Activated effector memory CD4-positive, alpha-beta T cell treated with anti-CD3 and anti-CD28 coated beads, Interleukin-2, amount 50 U/mL, for 16 hours (primary cell): ENCODE measurements around the gene ANO7.
A peak's percentile ranks its signal among the peaks of the same experiment; 100 is the strongest.
"Not testable (repeated sequence)": the region's sequence is repeated elsewhere in the genome, so short reads cannot be mapped to it uniquely, and the experiment has no call there.

ENCODE experiments used
- DNase-seq: peaks from one replicate; pipeline ENCODE4 v3.0.0-alpha.2; 2020

The ANO7 gene

DNA sequence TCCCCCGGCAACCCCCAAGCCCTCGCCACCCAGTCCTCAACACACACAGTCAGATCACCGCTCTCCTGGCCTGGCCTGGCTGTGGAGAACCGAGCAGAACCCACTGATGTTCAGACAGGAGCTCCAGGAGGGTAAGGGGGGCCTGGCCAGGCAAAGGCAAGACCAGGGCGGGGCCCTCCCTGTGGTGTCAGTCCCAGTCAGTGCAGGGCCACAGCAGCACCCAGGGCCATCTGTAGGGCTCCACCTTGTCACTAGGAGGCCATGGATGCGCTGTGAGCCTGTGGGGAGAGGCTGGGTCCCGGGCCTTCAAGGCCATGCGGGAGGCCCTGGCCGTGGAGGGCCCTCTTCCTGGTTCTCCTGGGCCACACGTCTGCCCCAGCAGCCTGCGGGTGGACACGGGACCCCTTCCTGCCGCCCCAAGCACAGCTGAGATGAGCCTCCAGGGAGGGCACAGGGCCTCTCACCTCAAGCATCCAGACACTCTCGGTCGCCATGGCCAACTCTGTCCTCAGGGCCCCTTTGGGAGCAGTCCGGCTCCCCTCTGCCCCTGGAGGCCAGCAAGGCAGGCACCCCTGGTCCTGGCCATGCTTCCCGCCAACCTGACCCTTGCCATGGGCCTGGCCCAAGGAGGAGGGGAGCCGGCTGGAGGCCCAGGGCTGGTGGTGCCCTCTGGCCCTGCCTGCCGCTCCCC, 2.0 kb downstream of the ANO7 start:
- DNase-seq, result no peak

DNA sequence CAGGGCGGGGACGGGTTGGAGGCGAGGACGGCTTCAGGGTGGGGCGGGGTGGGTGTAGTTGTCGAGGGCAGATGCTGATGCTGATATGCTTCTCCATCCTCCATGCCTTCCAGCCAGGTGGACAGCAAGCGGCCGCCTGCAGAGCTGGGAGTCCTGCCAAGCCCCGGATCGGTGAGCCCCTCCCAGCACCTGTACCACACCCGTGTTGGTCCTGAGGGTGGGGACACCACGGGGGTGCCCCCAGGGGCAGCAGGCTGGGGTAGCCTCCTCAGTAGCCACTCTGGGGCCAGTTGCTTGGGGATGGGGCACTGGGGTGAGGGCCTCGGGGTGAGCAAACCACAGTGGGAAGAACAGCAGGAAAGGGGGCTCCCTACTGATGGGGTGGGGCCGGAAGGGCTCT, 2.6 kb downstream of the ANO7 start:
- no peak for DNase-seq

DNA sequence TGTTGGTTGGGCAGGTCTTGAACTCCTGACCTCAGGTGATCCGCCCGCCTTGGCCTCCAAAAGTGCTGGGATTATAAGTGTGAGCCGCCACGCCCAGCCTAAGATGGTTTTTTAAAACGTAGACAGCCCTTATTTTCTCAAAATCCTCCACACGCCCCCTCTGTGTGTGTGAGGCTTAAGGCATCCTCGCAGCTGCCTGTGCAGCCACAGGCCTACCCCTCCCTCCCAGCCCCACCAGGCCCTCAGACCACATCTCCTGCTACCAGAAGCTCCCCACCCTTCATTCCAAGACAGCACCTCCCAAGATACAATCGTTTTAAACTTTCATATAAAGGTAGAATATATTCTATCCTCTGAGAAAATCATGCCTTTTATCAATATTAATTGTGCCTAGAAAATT, 4.8 kb downstream of the ANO7 start:
- no peak for DNase-seq

DNA sequence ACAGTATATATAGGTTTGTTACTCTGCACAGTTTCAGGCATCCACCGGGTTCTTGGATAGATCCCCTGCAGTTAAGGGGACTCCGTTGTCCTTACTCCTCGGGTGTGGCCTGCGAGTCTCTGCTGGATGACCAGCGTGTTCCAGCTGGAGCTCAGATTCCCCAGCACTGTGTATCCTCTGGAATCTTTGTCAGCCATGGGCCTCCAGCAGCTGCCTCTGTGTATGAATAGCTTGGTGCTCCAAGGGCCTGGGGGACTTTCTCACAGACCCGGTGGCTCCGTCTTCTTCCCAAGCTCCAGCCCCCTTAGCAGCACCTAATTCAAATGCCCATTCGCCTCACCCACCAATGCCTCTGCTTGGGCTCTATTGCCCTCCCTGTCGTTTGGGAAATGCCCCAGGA, 6.3 kb downstream of the ANO7 start:
- DNase-seq, result no peak

DNA sequence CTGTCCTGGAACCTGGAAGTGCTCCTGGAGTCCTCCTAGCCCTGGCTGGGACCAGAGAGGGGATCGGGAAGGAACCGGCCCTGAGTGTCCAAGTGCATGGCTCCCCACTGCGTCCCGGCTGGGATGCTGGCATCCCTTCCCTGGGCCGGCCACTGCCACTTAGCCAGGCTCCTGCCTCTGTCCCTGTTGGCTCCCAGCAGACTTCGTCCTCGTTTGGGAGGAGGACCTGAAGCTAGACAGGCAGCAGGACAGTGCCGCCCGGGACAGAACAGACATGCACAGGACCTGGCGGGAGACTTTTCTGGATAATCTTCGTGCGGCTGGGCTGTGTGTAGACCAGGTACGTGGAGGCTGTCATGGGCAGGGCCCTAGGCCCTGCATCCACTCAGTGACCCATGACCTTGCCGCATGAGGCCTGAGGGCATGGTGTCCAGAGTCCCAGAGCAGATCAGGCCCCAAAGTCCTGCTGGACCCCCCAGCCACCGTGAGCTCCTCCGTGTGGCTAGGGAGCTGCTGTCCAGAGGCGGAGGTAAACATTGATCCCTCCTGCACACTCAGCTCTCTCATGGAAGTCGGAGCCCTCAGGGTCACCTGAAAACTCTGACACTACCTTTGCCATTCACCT, 7.1 kb downstream of the ANO7 start:
- DNase-seq, result peak; percentile 44

DNA sequence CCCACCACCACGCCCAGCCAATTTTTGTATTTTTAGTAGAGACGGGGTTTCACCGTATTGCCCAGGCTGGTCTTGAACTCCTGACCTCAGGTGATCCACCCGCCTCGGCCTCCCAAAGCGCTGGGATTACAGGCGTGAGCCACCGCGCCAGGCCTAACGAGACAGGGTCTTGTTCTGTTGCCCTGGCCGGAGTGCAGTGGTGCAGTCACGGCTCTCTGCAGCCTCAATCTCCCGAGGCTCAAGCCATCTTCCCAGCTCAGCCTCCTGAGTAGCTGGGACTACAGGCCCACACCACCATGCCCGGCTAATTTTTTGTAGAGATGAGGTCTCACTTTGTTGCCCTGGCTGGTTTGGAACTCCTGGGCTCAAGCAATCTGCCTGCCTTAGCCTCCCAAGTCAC, 8.8 kb downstream of the ANO7 start:
- DNase-seq, result not testable (repeated sequence)

DNA sequence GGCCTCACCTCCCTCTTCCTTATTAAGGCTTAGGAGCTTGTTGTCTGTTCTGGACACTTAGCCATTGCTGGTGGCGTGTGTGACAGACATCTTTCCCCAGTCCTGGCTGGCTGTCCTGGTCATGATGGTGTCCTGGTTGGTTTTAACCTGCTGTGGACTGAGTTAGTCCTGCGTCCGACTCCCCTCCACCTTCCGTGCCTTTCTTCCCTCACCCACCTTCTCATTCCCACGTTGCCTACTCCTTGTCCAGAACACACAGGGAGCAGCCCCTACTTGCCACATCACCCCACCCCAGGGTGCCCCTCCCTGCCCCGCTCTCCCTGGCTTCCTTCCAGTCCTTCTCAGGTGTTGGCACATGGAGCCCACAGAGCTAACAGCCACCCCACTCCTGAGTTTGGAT, 9.5 kb downstream of the ANO7 start:
- DNase-seq, result no peak

DNA sequence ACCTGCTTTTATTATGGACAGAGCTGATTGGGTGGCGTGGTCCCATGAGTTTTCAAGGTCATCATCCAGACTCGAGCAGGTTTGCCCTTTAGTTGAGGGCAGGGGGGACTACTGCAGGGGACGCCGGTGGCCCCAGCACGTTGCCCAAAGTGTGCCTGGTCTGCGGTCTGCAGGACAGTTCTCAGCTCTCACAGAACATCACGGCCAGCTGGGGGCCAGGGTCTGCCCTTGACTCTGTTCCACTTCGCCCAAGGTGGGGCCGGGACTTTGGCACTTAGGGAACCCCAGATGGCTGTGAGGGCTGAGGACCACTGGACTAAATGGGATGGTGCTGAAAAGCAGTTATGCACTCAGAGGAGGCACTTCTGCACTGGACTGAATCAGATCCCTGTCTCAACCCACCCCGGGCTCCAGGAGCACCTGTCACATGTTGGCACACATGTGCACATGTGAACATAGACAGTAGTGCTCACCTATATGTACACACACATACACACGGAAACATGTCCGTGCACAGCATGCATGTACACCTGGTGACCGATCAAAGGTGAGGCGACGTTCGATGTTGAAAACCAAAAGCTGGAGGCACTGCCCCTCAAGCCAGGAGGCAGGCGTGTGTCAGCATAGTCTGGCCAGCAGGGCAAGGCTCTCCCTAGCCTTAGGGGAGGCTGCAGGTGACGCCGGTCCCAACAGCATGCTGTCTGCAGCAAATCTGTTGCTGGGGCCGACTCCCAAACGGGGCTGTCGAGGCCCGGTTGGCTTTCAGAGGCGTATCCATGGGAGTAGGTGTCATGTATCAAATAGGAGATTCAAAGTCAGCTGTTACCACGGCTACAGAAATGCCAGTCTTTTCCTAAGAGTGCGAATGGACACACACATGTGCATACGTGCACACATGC, 10.2 kb downstream of the ANO7 start:
- DNase-seq, result no peak

DNA sequence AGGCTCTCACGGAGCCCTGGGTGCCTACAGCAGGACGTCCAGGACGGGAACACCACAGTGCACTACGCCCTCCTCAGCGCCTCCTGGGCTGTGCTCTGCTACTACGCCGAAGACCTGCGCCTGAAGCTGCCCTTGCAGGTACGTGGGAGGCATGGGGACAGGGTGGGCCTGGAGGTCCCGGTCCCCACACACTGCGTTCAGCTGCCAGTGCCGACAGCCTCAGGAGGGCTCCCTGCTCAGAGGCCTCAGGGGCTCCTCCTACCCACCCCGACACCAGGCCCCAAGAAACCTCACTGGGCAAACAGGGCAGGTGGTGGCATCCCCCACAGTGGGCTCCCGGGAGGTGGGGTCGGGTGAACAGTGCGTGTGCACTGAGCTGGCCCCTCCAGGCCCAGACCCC, 10.8 kb downstream of the ANO7 start:
- DNase-seq, result no peak

DNA sequence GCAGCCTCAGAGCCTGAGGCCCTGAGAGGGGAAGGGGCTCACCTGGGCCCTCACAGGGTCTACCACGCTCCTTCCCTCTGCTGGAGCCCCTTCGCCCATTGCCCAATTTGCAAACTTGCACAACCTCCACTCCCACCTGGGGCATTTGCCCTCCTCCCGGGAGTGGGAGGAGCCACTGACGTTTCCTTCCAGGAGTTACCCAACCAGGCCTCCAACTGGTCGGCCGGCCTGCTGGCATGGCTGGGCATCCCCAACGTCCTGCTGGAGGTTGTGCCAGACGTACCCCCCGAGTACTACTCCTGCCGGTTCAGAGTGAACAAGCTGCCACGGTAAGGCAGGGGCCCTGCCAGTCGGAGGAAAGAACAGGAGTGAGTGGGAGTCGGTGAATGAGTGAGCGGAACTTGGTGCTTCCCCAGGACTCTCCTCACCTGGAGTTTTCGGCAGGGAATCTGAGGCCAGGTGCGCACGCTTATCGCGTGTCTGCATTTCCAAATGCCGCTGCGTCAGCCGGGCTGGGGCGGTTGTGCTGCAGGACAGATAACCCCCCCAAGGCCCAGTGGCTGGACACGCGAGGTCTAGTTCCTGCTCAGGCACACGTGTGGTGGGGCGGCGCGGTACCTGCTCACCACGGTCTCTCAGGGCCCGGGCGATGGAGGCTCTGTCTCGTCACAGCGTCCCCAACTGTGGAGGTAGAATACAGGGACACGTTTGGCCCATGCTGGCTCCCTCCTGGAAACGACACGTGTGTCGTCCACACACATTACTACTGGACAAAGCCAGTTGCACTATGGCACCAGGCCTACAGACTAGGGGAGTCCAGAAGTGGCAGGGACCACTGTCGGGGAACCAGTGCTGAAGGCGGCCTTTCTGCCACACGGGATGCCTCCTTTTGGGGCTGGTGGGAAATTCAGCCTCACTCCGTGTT, 11.7 kb downstream of the ANO7 start:
- DNase-seq, result no peak

DNA sequence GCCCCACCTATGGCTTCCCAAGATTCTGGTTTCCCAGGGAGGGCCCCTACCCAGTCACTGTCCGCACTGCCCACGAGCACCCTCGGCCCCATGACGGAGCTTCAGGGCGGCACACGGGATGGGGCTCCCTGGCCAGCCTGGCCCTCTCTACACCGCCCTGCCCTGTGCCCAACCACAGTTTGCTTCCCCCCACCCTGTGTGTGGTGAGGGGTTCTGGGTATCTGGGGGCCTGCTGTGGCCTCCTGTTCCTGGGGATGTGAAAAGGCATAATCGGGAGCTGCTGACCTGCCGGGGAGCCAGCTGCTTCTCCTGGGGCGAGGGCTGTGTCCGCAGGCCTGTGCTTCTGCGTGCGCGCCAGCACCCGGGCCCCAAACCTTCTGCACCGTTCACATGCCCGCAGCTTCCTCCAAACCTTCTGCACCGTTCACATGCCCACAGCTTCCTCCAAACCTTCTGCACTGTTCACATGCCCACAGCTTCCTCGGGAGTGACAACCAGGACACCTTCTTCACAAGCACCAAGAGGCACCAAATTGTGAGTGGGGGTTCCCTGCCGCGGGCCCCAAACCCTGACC, 12.4 kb downstream of the ANO7 start:
- DNase-seq, result no peak

DNA sequence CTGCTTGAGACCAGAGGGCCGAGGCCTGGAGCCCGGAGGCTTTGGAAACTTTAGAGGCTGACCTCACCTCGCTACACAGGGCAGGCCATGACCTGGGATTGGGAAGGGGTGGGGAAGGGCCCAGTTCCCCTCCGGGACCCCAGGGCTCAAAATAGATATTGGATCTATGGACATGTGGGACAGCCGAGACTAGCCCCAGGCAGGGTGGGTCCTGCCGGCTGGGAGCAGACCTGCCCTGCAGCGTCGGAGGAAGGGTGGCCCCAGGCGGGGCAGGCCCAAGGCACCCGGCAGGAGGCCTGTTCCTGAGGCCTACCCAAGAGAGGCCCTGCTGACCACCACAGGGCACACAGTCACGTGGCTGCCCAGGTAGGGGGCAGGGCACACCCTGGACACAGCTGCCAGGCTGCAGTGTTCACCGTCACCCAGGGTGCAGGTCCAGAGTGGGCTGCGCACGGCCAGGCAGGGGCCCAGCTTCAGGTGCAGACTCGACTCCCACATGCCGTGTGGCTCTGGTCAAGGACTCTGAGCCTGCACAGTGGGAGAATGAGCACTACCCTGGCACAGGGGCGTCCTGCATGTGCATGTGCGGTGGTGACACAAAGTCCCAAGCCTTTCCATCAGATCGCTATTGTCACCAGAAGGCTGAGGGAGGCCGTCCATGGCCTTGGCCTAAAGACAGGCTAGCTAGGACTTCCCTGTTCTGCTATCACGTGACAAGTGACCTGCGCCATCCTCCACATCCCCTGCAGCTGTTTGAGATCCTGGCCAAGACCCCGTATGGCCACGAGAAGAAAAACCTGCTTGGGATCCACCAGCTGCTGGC, 13.2 kb downstream of the ANO7 start:
- DNase-seq, result no peak

DNA sequence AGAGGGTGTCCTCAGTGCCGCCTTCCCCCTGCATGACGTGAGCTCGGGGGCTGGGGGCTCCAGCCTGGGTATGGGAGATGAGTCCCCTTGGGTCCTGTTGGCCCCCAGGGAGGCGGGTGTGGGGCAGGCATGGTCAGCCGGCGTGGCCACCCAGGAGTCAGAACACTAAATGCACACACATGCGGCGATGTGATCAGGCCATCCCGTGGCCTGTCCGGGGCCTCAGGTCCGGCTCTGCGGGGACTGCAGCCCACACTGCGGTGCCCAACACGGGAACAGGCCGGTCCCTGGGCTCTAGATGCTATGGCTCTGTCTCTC, 13.8 kb downstream of the ANO7 start:
- no peak for DNase-seq

DNA sequence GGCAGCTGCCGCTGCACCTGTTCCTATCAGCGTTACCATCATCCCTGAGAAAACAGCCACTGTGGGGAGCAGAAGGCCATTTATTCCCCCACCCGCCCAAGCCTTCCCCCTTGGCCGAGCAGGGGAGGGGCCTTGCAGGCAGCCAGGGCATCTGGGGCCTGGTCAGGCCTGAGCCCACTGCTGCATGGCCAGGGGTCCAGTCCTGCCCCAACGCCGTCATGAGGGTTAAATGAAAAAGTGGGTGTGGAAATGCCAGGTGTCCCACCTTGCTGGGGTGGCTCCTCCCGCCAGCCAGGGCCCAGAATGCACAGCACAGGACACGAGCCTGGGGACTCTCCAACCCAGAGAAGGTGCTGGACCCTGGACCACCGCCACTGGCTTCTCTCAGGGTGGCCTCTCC, 14.2 kb downstream of the ANO7 start:
- no peak for DNase-seq

DNA sequence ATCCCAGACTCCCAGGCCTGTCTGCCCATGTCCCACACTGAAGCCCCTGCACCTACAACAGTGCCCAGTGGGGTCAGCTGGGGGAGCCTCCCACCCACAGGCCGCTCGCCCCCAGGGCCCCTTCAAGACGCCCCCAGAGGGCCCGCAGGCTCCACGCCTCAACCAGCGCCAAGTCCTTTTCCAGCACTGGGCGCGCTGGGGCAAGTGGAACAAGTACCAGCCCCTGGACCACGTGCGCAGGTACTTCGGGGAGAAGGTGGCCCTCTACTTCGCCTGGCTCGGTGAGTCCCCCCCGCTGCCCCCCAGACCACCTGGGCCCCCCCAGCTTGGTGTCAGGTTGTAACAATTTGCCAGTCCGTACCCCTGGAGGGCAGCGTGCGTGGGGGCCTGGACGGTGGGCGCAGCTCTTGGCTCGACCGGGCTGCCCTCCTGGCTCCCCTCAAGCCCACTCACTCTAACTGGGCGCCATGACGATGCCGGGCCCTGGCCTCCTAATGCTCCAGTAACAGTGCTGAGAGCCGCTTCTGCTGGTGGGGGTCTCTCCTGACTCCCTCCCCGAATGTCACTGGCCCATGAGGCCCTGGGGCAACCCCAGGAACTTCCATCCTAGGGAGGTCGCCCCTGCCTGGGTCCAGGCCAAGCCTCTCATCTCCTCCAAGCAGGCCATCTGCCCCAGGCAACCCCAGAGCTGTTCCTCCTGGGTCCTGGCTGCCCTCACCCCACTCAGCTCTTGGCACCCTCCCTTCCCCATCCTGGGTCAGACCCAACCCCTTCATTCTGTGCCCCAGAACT, 14.9 kb downstream of the ANO7 start:
- DNase-seq, result no peak

DNA sequence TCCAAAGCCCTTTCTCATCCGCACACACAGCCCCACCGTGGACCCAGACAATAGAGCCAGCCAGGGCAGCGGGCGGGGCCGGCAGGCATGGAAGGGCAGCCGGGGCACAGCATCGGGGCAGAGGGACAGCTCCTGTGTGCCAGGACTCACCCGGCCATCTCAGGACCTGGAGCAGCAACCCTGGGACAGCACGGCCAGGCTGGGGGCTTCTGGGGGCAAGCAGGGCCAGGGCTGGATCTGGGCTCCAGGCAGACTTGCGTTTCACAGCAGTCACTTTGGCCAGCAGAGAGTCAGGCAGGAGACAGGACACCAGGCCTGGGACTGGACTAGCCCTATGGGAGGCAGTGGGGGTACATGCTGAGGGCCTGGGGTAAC, 15.5 kb downstream of the ANO7 start:
- no peak for DNase-seq

DNA sequence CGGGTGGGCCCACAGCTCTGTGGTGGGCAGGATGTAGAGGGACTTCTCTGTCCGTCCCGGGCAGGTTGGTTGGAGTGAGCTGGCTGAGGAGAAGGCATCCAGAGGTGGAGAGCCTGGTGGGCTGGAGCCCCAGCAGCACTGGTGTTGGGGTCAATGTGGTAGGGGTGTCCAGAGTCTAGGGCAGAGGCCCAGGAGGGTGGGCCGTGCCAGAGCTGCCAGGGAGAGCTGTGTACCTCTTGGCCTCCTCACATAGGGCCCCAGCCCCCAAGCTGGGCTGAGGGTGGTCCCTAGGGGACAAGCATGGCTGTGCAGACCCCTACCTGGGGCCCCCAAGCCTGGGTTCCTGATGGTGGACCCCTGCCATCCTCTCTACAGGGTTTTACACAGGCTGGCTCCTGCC, 16.0 kb downstream of the ANO7 start:
- no peak for DNase-seq

DNA sequence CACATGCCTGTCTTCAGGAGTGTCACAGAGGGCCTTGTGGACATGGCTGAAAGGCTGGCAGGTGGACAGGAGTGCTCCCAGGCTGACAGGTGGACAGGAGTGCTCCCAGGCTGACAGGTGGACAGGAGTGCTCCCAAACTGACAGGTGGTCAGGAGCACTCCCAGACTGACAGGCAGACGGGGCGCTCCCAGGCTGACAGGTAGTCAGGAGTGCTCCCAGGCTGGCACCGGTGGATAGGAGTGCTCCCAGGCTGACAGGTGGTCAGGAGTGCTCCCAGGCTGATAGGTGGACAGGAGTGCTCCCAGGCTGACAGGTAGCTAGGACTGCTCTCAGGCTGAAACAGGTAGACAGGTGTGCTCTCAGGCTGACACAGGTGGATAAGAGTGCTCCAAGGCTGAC, 16.6 kb downstream of the ANO7 start:
- DNase-seq, result no peak

DNA sequence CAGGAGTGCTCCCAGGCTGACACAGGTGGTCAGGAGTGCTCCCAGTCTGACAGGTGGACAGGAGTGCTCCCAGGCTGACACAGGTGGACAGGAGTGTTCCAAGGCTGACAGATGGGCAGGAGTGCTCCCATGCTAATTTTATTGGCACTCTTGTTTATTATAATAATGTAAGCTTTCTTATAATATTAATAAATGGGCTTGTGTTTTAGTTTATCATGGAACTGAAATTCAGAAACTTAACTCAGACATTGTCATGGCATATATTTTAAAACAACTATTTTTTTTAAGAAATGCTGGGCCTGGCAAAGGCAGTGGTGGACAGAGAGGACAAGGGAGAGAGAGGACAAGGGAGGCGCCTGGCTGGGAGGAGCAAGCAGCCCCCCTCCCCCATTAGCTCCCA, 18.7 kb downstream of the ANO7 start:
- no peak for DNase-seq

DNA sequence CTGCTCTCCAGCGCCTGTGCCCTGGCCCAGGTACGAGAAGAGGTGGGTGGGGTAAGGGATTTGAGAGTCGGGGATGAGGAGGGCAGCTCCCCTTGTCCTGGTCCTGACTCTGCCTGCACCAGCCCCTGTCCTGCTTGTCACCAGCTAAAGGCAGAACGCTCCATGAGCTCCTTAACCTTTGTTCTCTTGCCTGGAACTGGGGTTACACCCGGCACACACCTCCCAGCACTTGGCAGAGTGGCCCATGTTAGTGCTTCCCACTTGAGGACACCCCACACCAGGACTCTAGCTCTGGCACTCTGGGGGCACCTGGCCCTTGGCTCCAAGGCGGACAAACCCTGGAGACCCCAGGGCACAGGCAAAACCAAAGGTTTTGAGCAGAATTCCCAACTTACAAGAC, 19.2 kb downstream of the ANO7 start:
- no peak for DNase-seq

DNA sequence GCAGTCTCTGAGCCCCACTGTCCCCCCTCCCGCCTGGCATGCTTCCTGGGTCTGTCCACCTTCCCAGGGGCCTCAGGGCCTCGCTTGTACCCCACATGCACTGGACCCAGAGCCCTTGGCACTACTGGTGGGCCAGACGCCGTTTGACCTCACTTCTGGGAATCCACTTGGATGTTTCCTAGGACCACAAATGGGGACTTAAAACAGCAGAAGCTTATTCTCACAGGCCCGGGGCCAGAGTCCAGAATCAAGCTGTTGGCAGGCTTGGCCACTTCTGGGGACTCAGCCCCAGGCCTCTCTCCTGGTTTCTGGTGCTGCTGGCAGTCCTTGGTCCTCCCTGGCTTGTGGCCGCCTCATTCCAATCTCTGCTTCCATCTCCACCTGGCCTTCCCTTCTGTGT, 19.6 kb downstream of the ANO7 start:
- no peak for DNase-seq
